Measurements from ENCODE around the gene SLC16A5. TPM values are rescaled to one million over a fixed set of nuclear protein-coding genes. Genes with fewer than 3 reads are reported as not detected.

Gene SLC16A5
- total RNA-seq, 4 donors from 2014 or later: 4.1 to 17.5 (median 12.1) TPM; not detected in 1

DNA sequence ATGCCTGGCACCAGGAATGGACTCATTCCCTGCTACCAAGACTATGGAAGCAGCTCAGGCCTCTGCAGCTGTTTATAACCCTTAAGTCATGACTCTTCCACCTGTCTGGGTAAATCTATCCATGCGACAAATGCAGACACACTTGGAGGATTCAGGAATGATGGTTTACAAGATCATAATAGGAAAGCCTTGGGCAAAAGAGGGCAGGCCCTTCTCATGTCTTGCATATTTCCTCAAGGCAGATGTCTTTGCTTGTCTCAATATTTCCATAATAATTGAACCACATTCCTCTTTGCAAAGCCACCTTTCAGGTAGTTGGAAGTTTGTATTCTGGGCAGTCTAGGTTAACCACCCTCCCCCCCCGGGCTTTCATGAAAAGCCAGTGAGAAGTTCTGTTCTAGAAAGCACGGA is 67.4 kb downstream of the SLC16A5 start:
- no peak for DNase-seq
- Histone ChIP-seq H3K4me3 (no peak overlapping the region), H3K27ac (no peak overlapping the region), H3K36me3 (no peaks in the 10 kb centered on the region), H3K9me3 (no peaks in the 10 kb centered on the region), H3K27me3 (no peaks in the 10 kb centered on the region), H3K4me1 (no peaks in the 10 kb centered on the region)
- intact Hi-C loops (cut with DNase I; ENCODE audit: low total_unique reads): no loop called here
- no peak for TF ChIP-seq CTCF (IDR thresholded peaks at IDR 0.05)
- TF ChIP-seq POLR2A (IDR thresholded peaks at IDR 0.05): no peak

Small RNA genes within 50 kb of the gene (small RNA-seq; reads per million reads assigned to genes)
- gene AC111186.1 (not detected), gene RF00019 (not detected), gene RN7SL573P (not detected)

Other genes with a start within 250 kb of the SLC16A5 start
- under 1 TPM in 2 of 4 donors, not detected in 2; 0.55 to 0.90 TPM for gene GRIN2C, start 228.1 kb upstream of the SLC16A5 start, total RNA-seq
- 10 to 100 TPM in 1 of 4 donors, 1 to 10 TPM in 2, not detected in 1; 5.1 to 13.4 (median 7.2) TPM for gene FDXR, start 215.0 kb upstream of the SLC16A5 start, total RNA-seq
- gene FADS6, start 194.3 kb upstream of the SLC16A5 start, total RNA-seq: not detected
- gene USH1G, start 164.7 kb upstream of the SLC16A5 start, total RNA-seq: 1 to 10 TPM in 2 of 4 donors, not detected in 2; 1.5 to 6.1 TPM
- under 1 TPM in 1 of 4 donors, not detected in 3; 0.46 TPM for gene OTOP2, start 163.7 kb upstream of the SLC16A5 start, total RNA-seq
- gene OTOP3, start 152.1 kb upstream of the SLC16A5 start, total RNA-seq: not detected
- gene HID1, start 115.2 kb upstream of the SLC16A5 start, total RNA-seq: 10 to 100 TPM in 2 of 4 donors, 1 to 10 TPM in 2; 4.4 to 46.2 (median 22.6) TPM
- 10 to 100 TPM in 1 of 4 donors, 1 to 10 TPM in 3; 4.7 to 25.4 (median 6.7) TPM for gene CDR2L, start 100.3 kb upstream of the SLC16A5 start, total RNA-seq
- gene MRPL58, start 75.3 kb upstream of the SLC16A5 start, total RNA-seq: 10 to 100 TPM; 18.2 to 26.4 (median 20.8) TPM
- gene ATP5PD, start 41.0 kb upstream of the SLC16A5 start, total RNA-seq: 100 to 1,000 TPM; 117 to 282 (median 168) TPM
- gene KCTD2, start 40.7 kb upstream of the SLC16A5 start, total RNA-seq: 10 to 100 TPM in 2 of 4 donors, 1 to 10 TPM in 2; 2.4 to 39.0 (median 15.0) TPM
- 1 to 10 TPM in 2 of 4 donors, under 1 TPM in 2; 0.29 to 9.2 (median 2.0) TPM for gene ARMC7, start 22.0 kb downstream of the SLC16A5 start, total RNA-seq
- 10 to 100 TPM; 30.2 to 60.0 (median 44.9) TPM for gene NT5C, start 43.8 kb downstream of the SLC16A5 start, total RNA-seq
- 10 to 100 TPM in 2 of 4 donors, 1 to 10 TPM in 2; 3.6 to 46.8 (median 11.6) TPM for gene JPT1, start 66.6 kb downstream of the SLC16A5 start, total RNA-seq
- gene SUMO2, start 95.0 kb downstream of the SLC16A5 start, total RNA-seq: 100 to 1,000 TPM in 2 of 4 donors, 10 to 100 TPM in 2; 57.4 to 427 (median 102) TPM
- gene NUP85, start 117.7 kb downstream of the SLC16A5 start, total RNA-seq: 100 to 1,000 TPM in 1 of 4 donors, 10 to 100 TPM in 3; 17.1 to 108 (median 39.1) TPM
- 100 to 1,000 TPM in 1 of 4 donors, 10 to 100 TPM in 2, 1 to 10 TPM in 1; 9.4 to 104 (median 40.1) TPM for gene GGA3, start 173.7 kb downstream of the SLC16A5 start, total RNA-seq
- gene MRPS7, start 173.9 kb downstream of the SLC16A5 start, total RNA-seq: 10 to 100 TPM; 13.1 to 42.1 (median 33.0) TPM
- 10 to 100 TPM; 11.7 to 45.3 (median 25.8) TPM for gene MIF4GD, start 183.3 kb downstream of the SLC16A5 start, total RNA-seq
- gene SLC25A19, start 201.5 kb downstream of the SLC16A5 start, total RNA-seq: 10 to 100 TPM in 2 of 4 donors, 1 to 10 TPM in 2; 4.7 to 59.9 (median 10.1) TPM